MM.1S (cell line): ENCODE data around the gene SYK.

Experiments
- DNase-seq: peaks from one replicate; pipeline ENCODE4 v3.0.0-alpha.2; 2015
- H2AFZ ChIP-seq: fragments of 300-600 bp; sonication (generic); 2 replicates; pipeline ENCODE4 v1.6.0; 2016; ENCODE audit warnings: antibody characterized with exemption, low read length
- H3F3A ChIP-seq: fragments of 300-600 bp; sonication (generic); 2 replicates; pipeline ENCODE4 v1.6.1; 2016; ENCODE audit warnings: mild to moderate bottlenecking, antibody characterized with exemption, low read length, moderate library complexity, mixed read lengths; ENCODE audit not compliant: insufficient read depth
- H3K27ac ChIP-seq: fragments of 300-600 bp; sonication (generic); 2 replicates; pipeline ENCODE4 v1.5.1; 2016; ENCODE audit warnings: mild to moderate bottlenecking, low read length
- H3K27me3 ChIP-seq: fragments of 300-600 bp; sonication (generic); replicated peaks from 2 replicates; pipeline ENCODE4 v1.6.0; 2016; ENCODE audit warnings: low read length; ENCODE audit not compliant: insufficient read depth
- H3K36me3 ChIP-seq: fragments of 300-600 bp; sonication (generic); replicated peaks from 2 replicates; pipeline ENCODE4 v1.6.1; 2016; ENCODE audit warnings: mild to moderate bottlenecking, low read length, mixed read lengths; ENCODE audit not compliant: insufficient read depth
- H3K4me1 ChIP-seq: fragments of 300-600 bp; sonication (generic); 2 replicates; pipeline ENCODE4 v1.6.1; 2016; ENCODE audit warnings: low read length, mixed read lengths
- H3K4me2 ChIP-seq: fragments of 300-600 bp; sonication (generic); 2 replicates; pipeline ENCODE4 v1.6.0; 2016; ENCODE audit warnings: low read depth, low read length
- H3K4me3 ChIP-seq: fragments of 300-600 bp; sonication (generic); 2 replicates; pipeline ENCODE4 v1.5.1; 2016; ENCODE audit warnings: low read length, mixed read lengths
- H3K79me2 ChIP-seq: fragments of 300-600 bp; sonication (generic); 2 replicates; pipeline ENCODE4 v1.6.1; 2016; ENCODE audit warnings: mixed run types, low read length, mixed read lengths
- H3K9ac ChIP-seq: fragments of 300-600 bp; sonication (generic); 2 replicates; pipeline ENCODE4 v1.6.1; 2016; ENCODE audit warnings: low read length, mixed read lengths
- H3K9me2 ChIP-seq: fragments of 300-600 bp; sonication (generic); replicated peaks from 2 replicates; pipeline ENCODE4 v1.6.1; 2016; ENCODE audit warnings: mild to moderate bottlenecking, low read length, mixed read lengths; ENCODE audit not compliant: insufficient read depth
- H3K9me3 ChIP-seq: fragments of 300-600 bp; sonication (generic); replicated peaks from 2 replicates; pipeline ENCODE4 v1.6.1; 2016; ENCODE audit warnings: mild to moderate bottlenecking, low read length, mixed read lengths; ENCODE audit not compliant: insufficient read depth
- H4K20me1 ChIP-seq: fragments of 300-600 bp; sonication (generic); 2 replicates; pipeline ENCODE4 v1.6.1; 2016; ENCODE audit warnings: mild to moderate bottlenecking, low read length, moderate library complexity, mixed read lengths; ENCODE audit not compliant: insufficient read depth
- CTCF ChIP-seq: fragments of 300-600 bp; sonication (generic); IDR thresholded peaks from 2 replicates; pipeline ENCODE4 v1.5.1; 2016; ENCODE audit warnings: antibody characterized with exemption, low read length, mixed read lengths
- EZH2 ChIP-seq: fragments of 300-600 bp; sonication (generic); optimal IDR thresholded peaks from 2 replicates; pipeline ENCODE3; 2017; ENCODE audit warnings: low read depth, mild to moderate bottlenecking, antibody characterized with exemption, low read length, mixed read lengths
- EZH2phosphoT487 ChIP-seq: fragments of 300-600 bp; sonication (generic); IDR thresholded peaks from 2 replicates; pipeline ENCODE4 v1.6.1; 2018; ENCODE audit warnings: antibody characterized with exemption, low read length

Gene SYK

GRCh38 chr9:90795871-90796317 is 5.7 kb upstream of the SYK start:
- H3F3A ChIP-seq, result peaks cover 7% of the 10 kb centered on the region; the same call in 1 of the 2 replicates
- peaks cover 10% of the 10 kb centered on the region for H3K4me1 ChIP-seq
- no peaks in the 10 kb centered on the region for H3K9me3 ChIP-seq
- no peak overlapping the region for H2AFZ ChIP-seq
- H3K36me3 ChIP-seq, result no peaks in the 10 kb centered on the region
- H3K4me3 ChIP-seq, result no peak overlapping the region
- no peak for DNase-seq
- 0 out of 2 replicates have a peak, but pooled peaks cover under 1% of the 10 kb centered on the region for H3K79me2 ChIP-seq
- H3K9ac ChIP-seq, result no peak overlapping the region
- H3K27me3 ChIP-seq, result no peaks in the 10 kb centered on the region
- H3K4me2 ChIP-seq, result no peak overlapping the region
- no peaks in the 10 kb centered on the region for H4K20me1 ChIP-seq
- no peak for TF ChIP-seq EZH2phosphoT487
- no peak for TF ChIP-seq CTCF
- no peak for TF ChIP-seq EZH2
- H3K9me2 ChIP-seq, result no peaks in the 10 kb centered on the region
- H3K27ac ChIP-seq, result no peak overlapping the region

- DNase-seq, result no peak
- no peaks in the 10 kb centered on the region for H3K27me3 ChIP-seq
- H3K9ac ChIP-seq, result no peak overlapping the region
- H3K27ac ChIP-seq, result no peak overlapping the region
- H3F3A ChIP-seq, result peaks cover 24% of the 10 kb centered on the region
- no peaks in the 10 kb centered on the region for H4K20me1 ChIP-seq
- H3K4me2 ChIP-seq, result no peak overlapping the region
- H3K9me2 ChIP-seq, result no peaks in the 10 kb centered on the region
- no peaks in the 10 kb centered on the region for H3K9me3 ChIP-seq
- TF ChIP-seq EZH2 (no peak), EZH2phosphoT487 (no peak), CTCF (no peak)
- H3K4me1 ChIP-seq, result peaks cover 15% of the 10 kb centered on the region
- H2AFZ ChIP-seq, result no peak overlapping the region
- no peak overlapping the region for H3K4me3 ChIP-seq
- H3K79me2 ChIP-seq, result peaks cover 31% of the 10 kb centered on the region
- no peaks in the 10 kb centered on the region for H3K36me3 ChIP-seq
These were observed 2.3 kb upstream of the SYK start for GRCh38 chr9:90799271-90799852.

GRCh38 chr9:90801973-90802322 is 329 bp downstream of the SYK start:
- H3K36me3 ChIP-seq, result no peaks in the 10 kb centered on the region
- peak overlapping the region; percentile 89 for H3K4me2 ChIP-seq
- H3K9me3 ChIP-seq, result no peaks in the 10 kb centered on the region
- TF ChIP-seq EZH2, result no peak
- TF ChIP-seq EZH2phosphoT487, result no peak
- no peak for TF ChIP-seq CTCF
- H3K4me3 ChIP-seq, result peak overlapping the region; percentile 83
- H3K9ac ChIP-seq, result peak overlapping the region; percentile 81
- peak overlapping the region; percentile 67; the same call in 1 of the 2 replicates for H3K27ac ChIP-seq
- peaks cover 56% of the 10 kb centered on the region for H3K79me2 ChIP-seq
- no peaks in the 10 kb centered on the region for H4K20me1 ChIP-seq
- H3K27me3 ChIP-seq, result no peaks in the 10 kb centered on the region
- no peaks in the 10 kb centered on the region for H3K9me2 ChIP-seq
- H3F3A ChIP-seq, result peaks cover 24% of the 10 kb centered on the region
- peaks cover 19% of the 10 kb centered on the region for H3K4me1 ChIP-seq
- H2AFZ ChIP-seq, result peak overlapping the region; percentile 91
- no peak for DNase-seq
